ENCODE measurements around the gene PRKCH.

Gene PRKCH

DNA sequence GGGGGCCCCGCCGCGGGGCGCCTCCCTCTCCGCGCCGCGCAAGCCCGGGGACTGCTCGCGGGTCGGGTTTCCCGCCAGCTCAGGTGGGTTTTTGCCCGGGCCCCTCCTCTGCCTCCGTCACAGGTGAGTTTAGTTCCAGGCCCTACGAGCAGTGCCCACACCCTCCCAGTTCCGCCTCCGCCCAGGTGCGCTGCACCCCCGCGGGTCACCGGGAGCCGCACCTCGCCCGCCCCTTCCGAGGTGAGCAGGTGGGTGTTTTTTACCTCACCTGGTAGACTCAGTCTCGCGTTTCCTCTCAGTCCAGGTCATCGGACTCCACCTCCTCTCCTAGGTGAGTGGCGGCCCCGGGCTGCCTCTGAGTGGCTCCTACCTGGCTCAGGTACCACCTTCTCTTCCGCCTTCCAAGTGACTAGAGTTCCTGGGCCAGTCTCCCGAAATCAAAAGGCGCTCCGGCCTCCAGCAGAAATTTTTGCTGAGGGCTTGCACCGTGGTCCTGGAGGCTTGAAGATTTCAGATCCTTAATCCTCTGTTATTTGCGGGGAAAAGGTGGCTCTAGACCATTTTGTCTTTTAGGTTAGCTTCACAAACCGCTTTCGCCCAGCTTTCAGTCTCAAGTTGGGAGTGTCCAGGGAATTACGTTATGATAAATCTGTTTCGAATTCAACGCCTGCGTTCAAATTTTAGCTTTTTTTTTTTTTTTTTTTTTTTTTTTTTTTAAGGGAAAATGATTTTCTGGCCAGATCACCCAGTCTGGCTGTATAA is 40.0 kb upstream of the PRKCH start, which contains the start of gene TMEM30B:
TSS of gene TMEM30B (minus strand) at position 153 of the 762 bp plus-strand sequence. CDS start 191 bp downstream, outside the sequence.
- no peak for TF ChIP-seq POLR2AphosphoS5 (IDR thresholded peaks at IDR 0.05; ENCODE audit: low read depth)
- TF ChIP-seq, protein P1, sequence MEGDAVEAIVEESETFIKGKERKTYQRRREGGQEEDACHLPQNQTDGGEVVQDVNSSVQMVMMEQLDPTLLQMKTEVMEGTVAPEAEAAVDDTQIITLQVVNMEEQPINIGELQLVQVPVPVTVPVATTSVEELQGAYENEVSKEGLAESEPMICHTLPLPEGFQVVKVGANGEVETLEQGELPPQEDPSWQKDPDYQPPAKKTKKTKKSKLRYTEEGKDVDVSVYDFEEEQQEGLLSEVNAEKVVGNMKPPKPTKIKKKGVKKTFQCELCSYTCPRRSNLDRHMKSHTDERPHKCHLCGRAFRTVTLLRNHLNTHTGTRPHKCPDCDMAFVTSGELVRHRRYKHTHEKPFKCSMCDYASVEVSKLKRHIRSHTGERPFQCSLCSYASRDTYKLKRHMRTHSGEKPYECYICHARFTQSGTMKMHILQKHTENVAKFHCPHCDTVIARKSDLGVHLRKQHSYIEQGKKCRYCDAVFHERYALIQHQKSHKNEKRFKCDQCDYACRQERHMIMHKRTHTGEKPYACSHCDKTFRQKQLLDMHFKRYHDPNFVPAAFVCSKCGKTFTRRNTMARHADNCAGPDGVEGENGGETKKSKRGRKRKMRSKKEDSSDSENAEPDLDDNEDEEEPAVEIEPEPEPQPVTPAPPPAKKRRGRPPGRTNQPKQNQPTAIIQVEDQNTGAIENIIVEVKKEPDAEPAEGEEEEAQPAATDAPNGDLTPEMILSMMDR (IDR thresholded peaks at IDR 0.05; ENCODE audit: insufficient read depth, low read length) = no peak
- no peak for TF ChIP-seq SPI1 (IDR thresholded peaks at IDR 0.05; ENCODE audit: borderline replicate concordance, low read depth)
- TF ChIP-seq, protein P2, sequence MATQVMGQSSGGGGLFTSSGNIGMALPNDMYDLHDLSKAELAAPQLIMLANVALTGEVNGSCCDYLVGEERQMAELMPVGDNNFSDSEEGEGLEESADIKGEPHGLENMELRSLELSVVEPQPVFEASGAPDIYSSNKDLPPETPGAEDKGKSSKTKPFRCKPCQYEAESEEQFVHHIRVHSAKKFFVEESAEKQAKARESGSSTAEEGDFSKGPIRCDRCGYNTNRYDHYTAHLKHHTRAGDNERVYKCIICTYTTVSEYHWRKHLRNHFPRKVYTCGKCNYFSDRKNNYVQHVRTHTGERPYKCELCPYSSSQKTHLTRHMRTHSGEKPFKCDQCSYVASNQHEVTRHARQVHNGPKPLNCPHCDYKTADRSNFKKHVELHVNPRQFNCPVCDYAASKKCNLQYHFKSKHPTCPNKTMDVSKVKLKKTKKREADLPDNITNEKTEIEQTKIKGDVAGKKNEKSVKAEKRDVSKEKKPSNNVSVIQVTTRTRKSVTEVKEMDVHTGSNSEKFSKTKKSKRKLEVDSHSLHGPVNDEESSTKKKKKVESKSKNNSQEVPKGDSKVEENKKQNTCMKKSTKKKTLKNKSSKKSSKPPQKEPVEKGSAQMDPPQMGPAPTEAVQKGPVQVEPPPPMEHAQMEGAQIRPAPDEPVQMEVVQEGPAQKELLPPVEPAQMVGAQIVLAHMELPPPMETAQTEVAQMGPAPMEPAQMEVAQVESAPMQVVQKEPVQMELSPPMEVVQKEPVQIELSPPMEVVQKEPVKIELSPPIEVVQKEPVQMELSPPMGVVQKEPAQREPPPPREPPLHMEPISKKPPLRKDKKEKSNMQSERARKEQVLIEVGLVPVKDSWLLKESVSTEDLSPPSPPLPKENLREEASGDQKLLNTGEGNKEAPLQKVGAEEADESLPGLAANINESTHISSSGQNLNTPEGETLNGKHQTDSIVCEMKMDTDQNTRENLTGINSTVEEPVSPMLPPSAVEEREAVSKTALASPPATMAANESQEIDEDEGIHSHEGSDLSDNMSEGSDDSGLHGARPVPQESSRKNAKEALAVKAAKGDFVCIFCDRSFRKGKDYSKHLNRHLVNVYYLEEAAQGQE (IDR thresholded peaks at IDR 0.05; ENCODE audit: insufficient replicate concordance, low read depth) = no peak
- no peak for TF ChIP-seq GABPA (IDR thresholded peaks at IDR 0.05; ENCODE audit: low read depth)
- Histone ChIP-seq H3K27me3 (ENCODE audit: insufficient read depth, poor library complexity, severe bottlenecking) (peaks cover 52% of the 10 kb centered on the region), H3K27ac (replicated peaks) (no peak within 1 kb of the TSS), H3K4me3 (replicated peaks; ENCODE audit: insufficient read depth, low read length) (no peak within 1 kb of the TSS)
- DNase-seq (ENCODE audit: low read depth in 1 of 2, low spot score in 1 of 2) = no peak

DNA sequence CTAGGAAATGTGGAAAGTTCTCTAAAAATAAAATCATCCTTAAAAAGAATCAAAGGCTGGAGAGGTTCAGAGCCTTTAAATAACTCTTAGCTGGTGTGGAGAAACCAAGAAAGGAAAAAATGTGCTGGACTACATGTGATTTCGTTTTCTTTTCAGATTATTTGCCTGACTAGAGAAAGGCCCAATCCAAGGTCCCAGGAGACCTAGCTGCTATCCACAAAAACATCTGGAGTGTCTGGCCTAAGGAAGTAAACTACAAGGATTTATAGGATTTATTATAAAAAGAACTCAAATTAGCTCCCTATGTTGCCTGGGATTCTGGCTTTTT is 39.5 kb upstream of the PRKCH start:
- TF ChIP-seq, protein P2 (IDR thresholded peaks at IDR 0.05; ENCODE audit: insufficient replicate concordance, low read depth) = no peak
- TF ChIP-seq GABPA (IDR thresholded peaks at IDR 0.05; ENCODE audit: low read depth) (no peak), POLR2AphosphoS5 (IDR thresholded peaks at IDR 0.05; ENCODE audit: low read depth) (no peak), SPI1 (IDR thresholded peaks at IDR 0.05; ENCODE audit: borderline replicate concordance, low read depth) (no peak)
- TF ChIP-seq, protein P1 (IDR thresholded peaks at IDR 0.05; ENCODE audit: insufficient read depth, low read length) = no peak
- DNase-seq (ENCODE audit: low read depth in 1 of 2, low spot score in 1 of 2) = no peak
- H3K27me3 ChIP-seq (ENCODE audit: insufficient read depth, poor library complexity, severe bottlenecking) = peaks cover 51% of the 10 kb centered on the region
- no peak overlapping the region for H3K27ac ChIP-seq (replicated peaks)
- H3K4me3 ChIP-seq (replicated peaks; ENCODE audit: insufficient read depth, low read length) = no peak overlapping the region

DNA sequence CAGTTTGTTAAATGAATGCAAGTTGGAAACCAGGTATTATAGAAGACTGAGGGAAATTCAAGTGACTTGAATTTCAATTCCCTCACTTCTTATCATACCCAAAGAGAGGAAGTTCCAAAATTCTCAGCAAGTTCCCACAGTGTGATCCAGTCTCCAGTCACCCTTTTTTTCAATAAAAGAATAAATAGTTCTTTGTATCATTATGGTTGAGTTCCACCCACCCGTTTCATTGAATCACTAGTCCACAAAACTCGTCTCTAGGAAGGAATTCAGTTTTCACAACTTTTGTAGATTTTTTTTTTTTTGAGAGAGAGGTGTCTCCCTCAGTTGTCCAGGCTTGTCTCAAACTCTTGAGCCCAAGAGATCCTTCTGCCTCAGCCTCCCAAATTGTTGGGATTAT is 38.6 kb upstream of the PRKCH start:
- TF ChIP-seq, protein P1 (IDR thresholded peaks at IDR 0.05; ENCODE audit: insufficient read depth, low read length) = no peak
- TF ChIP-seq GABPA (IDR thresholded peaks at IDR 0.05; ENCODE audit: low read depth) = no peak
- Histone ChIP-seq H3K27me3 (ENCODE audit: insufficient read depth, poor library complexity, severe bottlenecking) (peaks cover 51% of the 10 kb centered on the region), H3K27ac (replicated peaks) (no peak overlapping the region), H3K4me3 (replicated peaks; ENCODE audit: insufficient read depth, low read length) (no peak overlapping the region)
- no peak for DNase-seq (ENCODE audit: low read depth in 1 of 2, low spot score in 1 of 2)

DNA sequence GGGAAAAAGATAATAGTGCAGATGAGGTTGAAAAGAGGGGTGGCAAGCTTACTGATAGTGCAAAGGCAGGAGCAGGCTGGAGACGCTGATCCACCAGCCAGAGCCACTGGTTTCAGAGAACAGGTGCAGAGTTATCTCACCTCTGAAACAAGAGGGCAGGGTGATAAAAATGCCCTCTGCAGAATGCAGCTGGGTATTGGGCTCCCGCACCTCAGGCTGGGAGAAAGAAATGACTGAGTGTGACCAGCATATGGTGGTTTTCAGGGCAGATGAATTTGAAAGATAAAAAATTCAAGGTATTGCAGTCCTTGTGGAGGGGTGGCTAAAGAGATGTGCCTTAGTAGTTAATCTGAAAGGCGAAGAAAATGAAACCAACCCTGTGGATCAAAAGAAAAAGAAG is 37.4 kb upstream of the PRKCH start:
- no peak overlapping the region for H3K4me3 ChIP-seq (replicated peaks; ENCODE audit: insufficient read depth, low read length)
- H3K27ac ChIP-seq (replicated peaks) = no peak overlapping the region
- TF ChIP-seq GABPA (IDR thresholded peaks at IDR 0.05; ENCODE audit: low read depth) (no peak), SPI1 (IDR thresholded peaks at IDR 0.05; ENCODE audit: borderline replicate concordance, low read depth) (no peak), POLR2AphosphoS5 (IDR thresholded peaks at IDR 0.05; ENCODE audit: low read depth) (no peak)
- TF ChIP-seq, protein P2 (IDR thresholded peaks at IDR 0.05; ENCODE audit: insufficient replicate concordance, low read depth) = no peak
- TF ChIP-seq, protein P1 (IDR thresholded peaks at IDR 0.05; ENCODE audit: insufficient read depth, low read length) = no peak
- peaks cover 51% of the 10 kb centered on the region for H3K27me3 ChIP-seq (ENCODE audit: insufficient read depth, poor library complexity, severe bottlenecking)
- DNase-seq (ENCODE audit: low read depth in 1 of 2, low spot score in 1 of 2) = no peak
